ENCODE data around the gene PSMD14. TPM values are rescaled to one million over a fixed set of nuclear protein-coding genes. Genes with fewer than 3 reads are reported as not detected.

Gene PSMD14
- polyA plus RNA-seq, 1 donor from 2014 or later: 136 TPM

GRCh38 chr2:161369311-161369710 is 61.1 kb downstream of the PSMD14 start:
- no peak overlapping the region for H3K9ac ChIP-seq (ENCODE audit: low read length)
- H3F3A ChIP-seq (ENCODE audit: insufficient read depth, low read length, poor library complexity, severe bottlenecking): no peaks in the 10 kb centered on the region
- no peak overlapping the region for H3K27ac ChIP-seq (ENCODE audit: low read length)
- H3K4me3 ChIP-seq (ENCODE audit: low read length): no peak overlapping the region
- H4K20me1 ChIP-seq (ENCODE audit: insufficient read depth): no peaks in the 10 kb centered on the region
- H3K9me3 ChIP-seq (ENCODE audit: low read length): no peaks in the 10 kb centered on the region
- H2AFZ ChIP-seq (ENCODE audit: low read depth, low read length): no peak overlapping the region
- H3K36me3 ChIP-seq (ENCODE audit: insufficient read depth, low read length): no peaks in the 10 kb centered on the region
- H3K4me2 ChIP-seq (ENCODE audit: low read length): no peak overlapping the region
- TF ChIP-seq, protein P1, sequence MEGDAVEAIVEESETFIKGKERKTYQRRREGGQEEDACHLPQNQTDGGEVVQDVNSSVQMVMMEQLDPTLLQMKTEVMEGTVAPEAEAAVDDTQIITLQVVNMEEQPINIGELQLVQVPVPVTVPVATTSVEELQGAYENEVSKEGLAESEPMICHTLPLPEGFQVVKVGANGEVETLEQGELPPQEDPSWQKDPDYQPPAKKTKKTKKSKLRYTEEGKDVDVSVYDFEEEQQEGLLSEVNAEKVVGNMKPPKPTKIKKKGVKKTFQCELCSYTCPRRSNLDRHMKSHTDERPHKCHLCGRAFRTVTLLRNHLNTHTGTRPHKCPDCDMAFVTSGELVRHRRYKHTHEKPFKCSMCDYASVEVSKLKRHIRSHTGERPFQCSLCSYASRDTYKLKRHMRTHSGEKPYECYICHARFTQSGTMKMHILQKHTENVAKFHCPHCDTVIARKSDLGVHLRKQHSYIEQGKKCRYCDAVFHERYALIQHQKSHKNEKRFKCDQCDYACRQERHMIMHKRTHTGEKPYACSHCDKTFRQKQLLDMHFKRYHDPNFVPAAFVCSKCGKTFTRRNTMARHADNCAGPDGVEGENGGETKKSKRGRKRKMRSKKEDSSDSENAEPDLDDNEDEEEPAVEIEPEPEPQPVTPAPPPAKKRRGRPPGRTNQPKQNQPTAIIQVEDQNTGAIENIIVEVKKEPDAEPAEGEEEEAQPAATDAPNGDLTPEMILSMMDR (IDR thresholded peaks at IDR 0.05; ENCODE audit: poor library complexity, severe bottlenecking): no peak
- TF ChIP-seq EZH2 (IDR thresholded peaks at IDR 0.05; ENCODE audit: borderline replicate concordance, insufficient read depth, low read length, poor library complexity, severe bottlenecking) (no peak), TAF1 (IDR thresholded peaks at IDR 0.05; ENCODE audit: low read depth) (no peak), RAD21 (conservative IDR thresholded peaks at IDR 0.05) (no peak), SMC3 (conservative IDR thresholded peaks at IDR 0.05; ENCODE audit: poor library complexity) (no peak), EP300 (conservative IDR thresholded peaks at IDR 0.05; ENCODE audit: poor library complexity, severe bottlenecking) (no peak), MXI1 (conservative IDR thresholded peaks at IDR 0.05; ENCODE audit: poor library complexity, severe bottlenecking) (no peak)
- H3K27me3 ChIP-seq (ENCODE audit: insufficient read depth, low read depth, low read length): no peaks in the 10 kb centered on the region
- H3K79me2 ChIP-seq (replicated peaks; ENCODE audit: insufficient read depth, low read length): peaks cover 12% of the 10 kb centered on the region
- no peaks in the 10 kb centered on the region for H3K9me2 ChIP-seq (ENCODE audit: insufficient read depth, low read length)

DNA sequence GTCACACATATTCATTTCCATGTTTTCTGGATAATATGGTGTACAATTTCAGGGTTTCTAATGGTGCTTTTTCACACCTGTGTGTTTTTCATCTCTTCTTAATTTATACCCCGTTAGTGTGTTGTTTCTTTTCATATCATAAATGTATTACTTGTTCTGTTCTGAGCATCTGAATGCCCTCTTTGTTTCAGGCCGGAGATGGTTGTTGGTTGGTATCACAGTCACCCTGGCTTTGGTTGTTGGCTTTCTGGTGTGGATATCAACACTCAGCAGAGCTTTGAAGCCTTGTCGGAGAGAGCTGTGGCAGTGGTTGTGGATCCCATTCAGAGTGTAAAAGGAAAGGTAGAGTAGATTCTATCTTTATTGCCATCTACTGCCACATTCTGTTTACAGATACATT is 62.8 kb downstream of the PSMD14 start:
- Histone ChIP-seq H2AFZ (ENCODE audit: low read depth, low read length) (no peak overlapping the region), H3K4me3 (ENCODE audit: low read length) (no peak overlapping the region), H3K4me2 (ENCODE audit: low read length) (no peak overlapping the region), H3K27me3 (ENCODE audit: insufficient read depth, low read depth, low read length) (no peaks in the 10 kb centered on the region), H3K9me3 (ENCODE audit: low read length) (no peaks in the 10 kb centered on the region), H3F3A (ENCODE audit: insufficient read depth, low read length, poor library complexity, severe bottlenecking) (no peaks in the 10 kb centered on the region), H3K9me2 (ENCODE audit: insufficient read depth, low read length) (no peaks in the 10 kb centered on the region), H3K36me3 (ENCODE audit: insufficient read depth, low read length) (no peaks in the 10 kb centered on the region), H3K27ac (ENCODE audit: low read length) (peak overlapping the region; percentile 13), H4K20me1 (ENCODE audit: insufficient read depth) (no peaks in the 10 kb centered on the region), H3K79me2 (replicated peaks; ENCODE audit: insufficient read depth, low read length) (peaks cover 8% of the 10 kb centered on the region), H3K9ac (ENCODE audit: low read length) (no peak overlapping the region)
- no peak for TF ChIP-seq MXI1 (conservative IDR thresholded peaks at IDR 0.05; ENCODE audit: poor library complexity, severe bottlenecking)
- no peak for TF ChIP-seq REST (IDR thresholded peaks at IDR 0.05; ENCODE audit: borderline replicate concordance)
- TF ChIP-seq SMC3 (conservative IDR thresholded peaks at IDR 0.05; ENCODE audit: poor library complexity): no peak

- H3K27me3 ChIP-seq (ENCODE audit: insufficient read depth, low read depth, low read length): no peaks in the 10 kb centered on the region
- H4K20me1 ChIP-seq (ENCODE audit: insufficient read depth): no peaks in the 10 kb centered on the region
- H3K36me3 ChIP-seq (ENCODE audit: insufficient read depth, low read length): no peaks in the 10 kb centered on the region
- H3F3A ChIP-seq (ENCODE audit: insufficient read depth, low read length, poor library complexity, severe bottlenecking): no peaks in the 10 kb centered on the region
- no peaks in the 10 kb centered on the region for H3K9me3 ChIP-seq (ENCODE audit: low read length)
- H3K79me2 ChIP-seq (replicated peaks; ENCODE audit: insufficient read depth, low read length): no peaks in the 10 kb centered on the region
- no peak overlapping the region for H3K9ac ChIP-seq (ENCODE audit: low read length)
- H3K27ac ChIP-seq (ENCODE audit: low read length): peak overlapping the region; percentile 26
- H3K9me2 ChIP-seq (ENCODE audit: insufficient read depth, low read length): no peaks in the 10 kb centered on the region
- H2AFZ ChIP-seq (ENCODE audit: low read depth, low read length): no peak overlapping the region
- peak; percentile 70 for TF ChIP-seq POLR2AphosphoS5 (IDR thresholded peaks at IDR 0.05)
- TF ChIP-seq SMC3 (conservative IDR thresholded peaks at IDR 0.05; ENCODE audit: poor library complexity): no peak
- peak; percentile 79 for TF ChIP-seq REST (IDR thresholded peaks at IDR 0.05; ENCODE audit: borderline replicate concordance)
- peak overlapping the region; percentile 12 for H3K4me3 ChIP-seq (ENCODE audit: low read length)
- peak overlapping the region; percentile 21 for H3K4me2 ChIP-seq (ENCODE audit: low read length)
Measured at GRCh38 chr2:161371869-161372268, 63.6 kb downstream of the PSMD14 start.

Data from neural cell (in vitro differentiated cells).